Lower leg skin (tissue), 4 donors: Measurements from ENCODE around the gene LRP6. TPM values are rescaled to one million over a fixed set of nuclear protein-coding genes. Genes with fewer than 3 reads are reported as not detected.

Experiments
- DNase-seq, 2 donors: peaks; one replicate each; pipeline ENCODE4 v3.0.0-alpha.2; 2019; ENCODE audit warnings: low spot score in 2 of 2
- H3K4me3 ChIP-seq: fragments of 200-600 bp; sonication (generic); 2 replicates; pipeline ENCODE4 v1.5.1; 2017; ENCODE audit warnings: mild to moderate bottlenecking, low read depth; ENCODE audit not compliant: poor library complexity, severe bottlenecking
- CTCF ChIP-seq, 3 donors: fragments of 450-650 bp; IDR thresholded peaks; one replicate each; pipeline ENCODE4 v1.5.1; 2016; ENCODE audit warnings: antibody characterized with exemption in 3 of 3, mild to moderate bottlenecking in 3 of 3, moderate library complexity in 2 of 3
- POLR2A ChIP-seq, 2 donors: fragments of 450-650 bp; IDR thresholded peaks; one replicate each; pipeline ENCODE4 v1.6.1; 2016 to 2017; ENCODE audit warnings: antibody characterized with exemption in 2 of 2, mild to moderate bottlenecking in 1 of 2, moderate library complexity in 1 of 2
- WGBS, 2 donors: methylation state at CpG; one replicate each; pipeline ENCODE4 v1.1.5; 2018; 5-methylcytosine and 5-hydroxymethylcytosine counted together
- intact Hi-C: fragments of 100-400 bp; cut with DNase I; formaldehyde crosslinking; loops from one replicate; pipeline ENCODE4 v1.15.0; 2023; ENCODE audit warnings: low total_unique reads
- total RNA-seq, 4 donors: library from RNA; depleted of rRNA; stranded (reverse); fragments of >200 nt; gene quantifications; one replicate each; pipeline ENCODE4 v1.1.0, GENCODE V29; 2016

The LRP6 gene
- total RNA-seq, 4 donors from 2014 or later, result 19.6 to 37.3 (median 26.1) TPM

DNA sequence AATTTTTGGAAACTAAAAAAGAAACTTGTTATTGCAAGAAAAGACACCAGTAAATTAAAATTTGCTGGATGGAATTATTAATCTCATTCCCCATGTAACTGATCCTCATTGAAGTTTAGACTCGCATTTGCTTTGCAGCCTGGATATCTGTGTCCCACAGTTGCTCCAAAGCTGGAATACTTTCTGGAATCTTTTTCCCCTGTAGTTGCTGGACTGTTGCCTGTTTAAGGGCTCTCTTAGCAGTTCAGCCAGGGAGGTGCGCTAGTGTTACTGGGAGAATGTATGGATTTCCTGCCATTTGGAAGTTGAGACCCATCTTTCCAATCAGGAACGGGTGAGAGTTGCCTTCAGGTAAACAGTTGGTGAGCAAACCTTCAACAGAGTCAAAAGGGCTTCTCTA is 175.8 kb downstream of the LRP6 start:
- intact Hi-C loops, result no loop called here
- WGBS, 2 donors, result 58 to 62% methylated on average over 3 of the region's 3 CpGs
- no peak for DNase-seq

DNA sequence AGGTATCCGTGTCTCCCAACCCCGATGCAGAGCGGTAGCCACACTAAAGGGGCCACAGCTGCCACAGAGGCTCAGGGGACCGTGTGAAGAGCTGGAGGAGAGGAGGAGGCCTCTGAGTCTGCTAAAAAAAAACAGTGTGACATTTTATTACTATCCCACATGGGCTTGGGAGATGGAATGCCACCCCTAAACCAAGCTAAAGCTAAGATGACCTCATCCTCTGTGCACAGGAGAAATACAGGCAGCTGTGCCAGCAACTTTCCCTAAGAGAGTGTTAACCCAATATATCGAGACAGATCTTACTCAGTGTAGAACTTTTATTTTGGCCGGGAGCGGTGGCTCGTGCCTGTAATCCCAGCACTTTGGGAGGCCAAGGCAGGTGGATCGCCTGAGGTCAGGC is 178.1 kb downstream of the LRP6 start:
- 70 to 77% methylated on average over 9 of the region's 9 CpGs for WGBS, 2 donors
- intact Hi-C loops, result no loop called here
- no peak for TF ChIP-seq POLR2A (IDR thresholded peaks at IDR 0.05)
- TF ChIP-seq CTCF (IDR thresholded peaks at IDR 0.05), result no peak
- DNase-seq, result no peak
- H3K4me3 ChIP-seq, result no peak overlapping the region

More for the DNA sequence above, 175.8 kb downstream of the LRP6 start:
- H3K4me3 ChIP-seq, result no peak overlapping the region
- TF ChIP-seq CTCF (IDR thresholded peaks at IDR 0.05) (no peak), POLR2A (IDR thresholded peaks at IDR 0.05) (no peak)

- no peak for DNase-seq
- no peak for TF ChIP-seq CTCF (IDR thresholded peaks at IDR 0.05)
- no peak for TF ChIP-seq POLR2A (IDR thresholded peaks at IDR 0.05)
- intact Hi-C loops, result no loop called here
- WGBS, 2 donors, result 80 to 89% methylated on average over 10 of the region's 10 CpGs
- H3K4me3 ChIP-seq, result no peak overlapping the region
These were observed 178.7 kb downstream of the LRP6 start for GRCh38 chr12:12088147-12088546.

DNA sequence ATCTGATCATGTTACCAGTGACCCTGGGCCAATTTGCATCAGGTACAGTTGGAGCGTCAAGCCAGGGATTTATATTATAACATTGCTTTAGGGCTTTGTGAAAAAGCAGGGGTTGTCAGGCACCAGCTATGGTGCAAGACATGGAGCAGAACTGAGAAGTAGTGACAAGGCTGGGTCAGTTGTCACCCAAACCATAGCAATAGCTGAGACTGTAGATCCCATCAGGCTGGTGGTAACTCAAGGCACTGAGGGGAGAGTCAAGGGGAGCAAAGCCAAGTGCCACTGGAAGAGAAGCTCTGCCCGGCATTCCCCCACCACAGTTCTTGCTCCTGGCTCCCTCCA is 179.2 kb downstream of the LRP6 start:
- DNase-seq, result no peak
- 87 to 89% methylated on average over 2 of the region's 2 CpGs for WGBS, 2 donors
- no peak overlapping the region for H3K4me3 ChIP-seq
- intact Hi-C loops, result no loop called here
- TF ChIP-seq POLR2A (IDR thresholded peaks at IDR 0.05) (no peak), CTCF (IDR thresholded peaks at IDR 0.05) (no peak)

DNA sequence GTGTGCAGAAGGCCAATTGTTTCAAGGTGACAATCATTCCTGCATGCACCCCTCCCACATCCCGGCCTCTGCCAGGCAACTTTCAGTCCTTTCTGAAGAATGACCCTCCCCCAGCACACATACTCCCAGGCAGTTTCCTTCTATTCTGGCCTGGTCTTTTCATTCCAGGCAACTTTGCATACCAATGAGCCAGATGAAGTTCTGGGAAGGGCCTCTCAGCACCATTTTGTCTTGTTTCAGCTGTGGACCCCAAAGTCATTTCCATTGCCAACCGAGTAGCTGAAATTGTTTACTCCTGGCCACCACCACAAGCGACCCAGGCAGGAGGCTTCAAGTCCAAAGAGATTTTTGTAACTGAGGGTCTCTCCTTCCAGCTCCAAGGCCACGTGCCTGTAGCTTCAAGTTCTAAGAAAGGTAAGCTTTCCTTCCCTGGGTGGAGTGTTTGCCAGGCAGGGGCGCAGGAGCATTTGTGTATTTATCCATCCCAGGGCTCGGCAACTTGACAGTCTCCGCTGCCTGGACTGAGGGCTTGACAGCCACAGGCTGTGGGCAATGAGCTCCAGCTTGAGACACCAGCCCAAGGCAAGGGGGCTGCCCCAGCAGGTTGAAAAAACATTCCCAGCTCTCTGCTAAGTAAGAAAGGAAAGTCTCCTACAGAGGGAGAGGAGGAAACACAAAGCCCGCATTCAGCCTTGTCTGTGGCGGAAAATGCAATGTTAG is 179.7 kb downstream of the LRP6 start:
- 82 to 92% methylated on average over 9 of the region's 9 CpGs for WGBS, 2 donors
- DNase-seq, result no peak
- H3K4me3 ChIP-seq, result no peak overlapping the region
- intact Hi-C loops, result no loop called here
- TF ChIP-seq POLR2A (IDR thresholded peaks at IDR 0.05) (no peak), CTCF (IDR thresholded peaks at IDR 0.05) (no peak)

DNA sequence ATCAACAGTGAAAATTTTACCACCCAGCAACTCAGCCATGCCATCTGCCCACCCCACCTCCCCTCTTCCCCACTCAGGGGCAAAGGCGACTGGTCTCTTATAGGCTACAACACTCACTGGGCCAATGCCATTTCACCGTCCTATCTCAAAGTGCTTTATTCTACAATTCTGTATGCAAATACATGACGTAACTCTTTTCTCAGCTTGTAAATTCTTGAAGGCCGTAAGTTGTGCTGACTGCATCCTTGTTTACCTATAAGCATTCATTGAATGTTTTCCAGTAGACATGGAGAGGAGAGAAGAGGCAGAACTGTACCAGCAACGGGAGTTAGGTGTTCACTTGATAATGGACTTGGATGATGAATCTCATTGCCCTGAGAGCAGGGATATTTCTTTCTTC is 180.5 kb downstream of the LRP6 start:
- TF ChIP-seq CTCF (IDR thresholded peaks at IDR 0.05) (no peak), POLR2A (IDR thresholded peaks at IDR 0.05) (no peak)
- no peak overlapping the region for H3K4me3 ChIP-seq
- intact Hi-C loops, result no loop called here
- no peak for DNase-seq
- WGBS, 2 donors, result 85 to 86% methylated on average over 5 of the region's 5 CpGs
